DMS 273 (cell line): Measurements from ENCODE around the gene HINT3.
A peak's percentile ranks its signal among the peaks of the same experiment; 100 is the strongest.
"Not testable (repeated sequence)": the region's sequence is repeated elsewhere in the genome, so short reads cannot be mapped to it uniquely, and the experiment has no call there.

Source experiments
- DNase-seq: peaks from one replicate; lab custom pipeline; 2025; ENCODE audit not compliant: unreplicated experiment; lab: John Stamatoyannopoulos, UW

HINT3 gene

DNA sequence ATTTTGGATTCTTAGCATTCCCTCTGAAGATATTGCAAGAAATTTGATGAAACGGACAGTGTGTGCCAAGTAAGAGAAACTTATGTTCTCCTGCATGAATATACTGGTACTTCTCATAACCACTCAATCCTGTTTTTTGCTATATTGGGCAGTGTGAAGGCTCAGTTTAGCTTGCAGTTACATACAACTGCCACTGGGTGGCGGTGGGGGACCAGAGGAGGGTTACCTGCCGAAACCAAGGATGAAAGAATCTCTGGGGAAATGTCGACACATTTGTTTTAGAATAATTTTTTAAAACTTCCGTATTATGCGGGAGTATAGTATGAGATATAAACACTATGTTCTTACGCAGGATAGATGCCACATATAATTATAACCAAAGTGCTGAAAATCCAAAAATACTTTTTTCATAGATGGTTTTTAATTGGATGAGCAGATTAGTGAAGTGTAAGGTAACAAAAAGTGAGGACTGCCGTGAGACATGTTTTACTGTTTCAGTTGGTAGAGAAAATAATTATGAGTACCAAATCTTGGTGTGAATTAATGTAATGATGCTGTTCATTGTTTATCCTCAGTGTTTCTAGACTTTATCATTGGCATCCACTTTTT lies 39.5 kb downstream of the HINT3 start:
- peak; percentile 88 for DNase-seq

DNA sequence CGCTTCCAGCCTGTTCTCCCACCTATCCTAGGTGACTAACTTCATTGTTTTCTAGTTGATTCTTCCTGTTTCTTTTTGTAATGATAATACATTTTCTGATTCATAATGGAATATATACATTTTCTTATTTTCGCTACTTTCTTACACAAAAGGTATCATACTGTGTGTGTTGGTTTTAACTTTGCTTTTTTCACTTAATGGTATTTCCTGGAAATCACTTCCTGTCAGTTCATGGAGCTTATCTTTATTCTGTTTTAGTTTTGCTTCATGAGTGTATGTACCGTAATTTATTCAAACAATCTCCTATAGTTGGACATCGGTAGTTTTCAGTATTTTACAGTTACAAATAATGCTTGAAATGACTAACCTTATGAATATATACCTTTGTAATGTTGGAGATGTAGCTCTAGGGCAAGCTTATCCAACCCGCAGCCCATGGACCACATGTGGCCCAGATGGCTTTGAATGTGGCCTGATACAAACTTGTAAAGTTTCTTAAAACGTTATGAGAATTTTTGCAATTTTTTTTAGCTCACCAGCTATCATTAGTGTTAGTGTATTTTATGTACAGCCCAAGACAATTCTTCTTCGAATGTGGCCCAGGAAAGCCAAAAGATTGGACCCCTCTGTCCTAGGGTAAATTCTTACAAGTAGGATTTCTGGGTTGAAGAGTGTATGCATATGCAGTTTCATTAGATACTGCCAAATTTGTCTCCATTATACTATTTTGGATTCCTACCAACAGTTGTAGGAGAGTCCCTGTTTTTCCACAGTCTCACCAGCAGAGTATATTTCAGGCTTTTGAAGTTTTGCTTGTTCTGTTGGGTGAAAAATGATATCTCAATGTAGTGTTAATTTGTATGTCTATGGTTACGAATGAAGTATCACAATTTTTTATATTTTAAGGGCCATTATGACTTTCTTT lies 46.4 kb downstream of the HINT3 start:
- DNase-seq = no peak

DNA sequence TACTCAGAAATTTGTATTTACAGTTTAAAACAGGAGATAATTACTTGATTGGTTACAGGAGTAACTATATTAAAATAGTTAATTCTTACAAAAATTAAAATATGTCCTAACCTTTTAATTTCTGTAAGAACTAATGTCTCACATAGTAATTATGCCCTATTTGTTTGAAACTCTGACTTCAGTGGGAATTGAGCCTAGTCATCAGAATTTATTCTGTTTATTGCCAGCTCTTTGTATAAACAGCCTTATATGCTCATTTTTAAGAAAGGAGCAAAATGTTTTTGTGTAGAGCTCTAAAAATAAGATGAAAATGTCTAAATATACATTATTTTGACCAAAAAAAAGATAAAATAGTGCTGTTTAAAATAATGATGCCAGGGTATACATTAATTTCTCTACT lies 51.2 kb downstream of the HINT3 start:
- DNase-seq = no peak

DNA sequence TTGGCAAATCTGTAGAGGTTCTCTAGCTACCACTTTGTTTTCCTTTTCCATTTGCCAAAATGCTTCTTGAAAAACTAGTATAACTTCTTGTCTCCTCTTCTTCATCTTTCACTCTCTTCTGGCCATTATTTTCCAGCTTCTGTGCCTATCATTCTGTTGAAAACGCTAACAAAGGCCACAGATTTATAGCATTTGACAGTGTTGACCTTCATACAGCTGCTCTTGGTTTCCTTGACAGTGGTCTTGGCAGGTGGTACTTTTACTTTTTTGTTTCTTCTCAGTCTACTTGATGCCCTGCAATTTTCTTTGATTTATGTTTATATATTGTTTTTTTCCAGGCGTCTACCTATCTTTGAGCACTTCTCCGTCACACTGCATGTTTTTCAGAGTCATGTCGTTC lies 53.5 kb downstream of the HINT3 start:
- no peak for DNase-seq

DNA sequence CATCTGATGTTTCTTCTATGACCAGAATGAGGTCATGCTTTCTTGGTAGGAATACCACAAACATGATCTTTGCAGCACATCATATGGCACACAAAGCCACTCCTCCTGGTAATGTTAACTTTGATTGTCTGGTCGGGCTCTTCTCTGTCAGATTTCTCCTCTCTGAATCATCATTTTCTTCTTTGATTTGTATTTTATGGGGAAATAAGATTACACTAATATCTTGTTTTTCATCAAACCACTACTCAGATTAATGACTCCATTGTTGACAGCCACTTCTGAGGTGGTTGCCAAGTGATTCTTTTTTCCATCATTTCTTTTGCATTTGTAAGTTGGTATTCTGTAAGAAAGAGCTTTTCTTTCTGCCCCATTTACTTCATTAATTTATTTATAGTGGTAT lies 59.3 kb downstream of the HINT3 start:
- no peak for DNase-seq

DNA sequence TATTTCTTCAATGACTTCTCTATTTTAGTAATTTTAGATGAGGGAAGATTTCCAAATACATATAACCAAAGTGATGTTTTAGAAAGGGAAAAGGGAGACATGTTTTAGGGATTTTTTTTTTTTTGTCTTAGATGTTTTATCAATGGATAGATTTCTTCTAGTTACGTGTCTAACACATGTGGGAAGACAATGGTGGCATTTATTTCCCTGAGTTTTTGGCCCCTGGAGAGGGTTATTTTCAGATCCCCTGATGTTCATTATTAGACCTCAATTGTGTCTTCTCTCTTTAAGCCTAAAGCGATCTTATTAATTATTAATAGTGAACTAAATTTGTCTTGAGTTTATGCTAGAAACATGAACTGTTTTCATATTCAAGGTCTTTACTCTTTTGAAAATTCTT lies 60.0 kb downstream of the HINT3 start:
- DNase-seq = no peak

DNA sequence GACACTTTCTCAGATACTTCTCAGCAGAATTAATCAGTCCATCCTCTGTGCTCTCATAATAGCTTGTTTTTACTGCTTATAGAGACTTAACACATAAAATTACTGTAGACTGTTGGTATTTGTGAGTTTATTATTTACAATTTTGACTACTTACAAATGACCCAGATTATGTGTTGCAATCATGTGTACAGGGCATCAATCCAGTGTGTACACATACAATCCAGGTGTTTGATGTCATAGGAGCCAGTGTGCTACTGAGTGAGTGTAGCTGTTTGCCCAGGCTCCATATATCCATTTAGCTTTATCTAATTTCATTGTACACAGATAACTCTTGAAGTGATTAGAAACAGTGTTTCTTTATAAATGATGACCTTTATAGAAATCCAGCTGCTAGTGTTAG lies 61.1 kb downstream of the HINT3 start:
- DNase-seq = no peak

DNA sequence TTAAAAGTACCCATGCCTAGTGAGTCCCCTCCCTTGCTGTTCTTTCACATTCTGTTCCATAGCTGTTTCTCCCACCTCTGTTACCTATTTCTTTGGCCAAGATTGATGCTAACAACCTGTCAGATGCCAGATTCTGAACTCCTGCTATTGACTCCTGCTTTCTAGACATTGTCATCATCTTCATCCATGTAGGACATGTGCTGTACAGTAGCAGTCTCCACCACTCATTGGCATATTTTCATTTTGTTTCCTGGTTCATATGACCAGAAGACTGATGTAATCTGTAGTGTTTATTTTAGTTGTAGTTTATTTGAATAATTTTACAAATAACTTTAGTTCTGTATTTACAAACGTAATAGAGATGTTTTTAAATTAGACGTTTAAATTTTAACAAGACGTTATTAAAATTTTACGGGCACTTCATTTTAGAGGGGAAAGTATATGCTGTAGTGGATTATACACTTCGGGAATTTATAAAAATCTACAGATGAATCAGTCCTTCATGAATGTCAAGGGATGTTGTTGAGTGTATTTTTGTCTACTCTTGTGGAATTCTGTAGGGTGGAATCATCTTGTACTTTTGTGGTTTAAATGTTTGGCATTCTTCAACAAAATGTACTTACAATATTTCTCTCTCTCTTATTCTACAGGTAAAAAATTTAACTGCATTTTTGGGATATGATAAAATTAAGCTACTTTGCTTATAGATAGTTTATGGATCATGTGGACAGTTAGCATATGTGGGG lies 63.9 kb downstream of the HINT3 start:
- DNase-seq = no peak

DNA sequence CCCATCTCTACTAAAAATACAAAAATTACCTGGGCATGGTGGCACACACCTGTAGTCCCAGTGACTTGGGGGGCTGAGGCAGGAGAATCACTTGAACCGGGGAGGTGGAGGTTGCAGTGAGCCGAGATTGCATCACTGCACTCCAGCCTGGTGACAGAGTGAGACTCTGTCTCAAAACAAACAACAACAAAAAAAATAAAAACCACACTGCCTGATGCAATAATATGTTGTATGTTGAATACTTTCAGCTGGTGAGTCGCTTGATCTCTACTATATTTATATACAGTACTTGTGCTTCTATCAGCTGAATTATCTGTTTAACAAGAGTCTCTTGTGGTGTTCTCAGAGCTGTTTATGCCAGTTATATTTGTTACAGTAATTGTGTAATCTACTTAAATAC lies 66.9 kb downstream of the HINT3 start:
- DNase-seq = not testable (repeated sequence)

DNA sequence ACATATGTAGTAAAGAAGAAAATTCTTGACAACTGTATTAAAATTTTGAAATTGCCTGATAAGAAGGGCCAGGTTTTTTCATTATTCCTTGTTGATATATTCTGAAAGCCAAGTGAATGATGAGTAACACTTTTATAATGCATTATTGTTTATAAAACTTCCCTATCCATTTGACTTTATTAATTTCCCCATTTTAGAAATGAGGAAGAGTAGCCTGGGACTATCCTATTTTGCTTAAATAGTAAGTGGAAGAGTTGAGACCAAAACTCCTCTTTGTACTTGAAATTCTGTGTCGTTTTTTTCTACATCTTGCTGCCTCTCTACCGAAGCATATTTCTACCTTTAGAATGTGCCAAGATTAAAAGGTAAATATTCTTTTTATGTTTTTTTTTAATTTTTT lies 69.4 kb downstream of the HINT3 start:
- no peak for DNase-seq

DNA sequence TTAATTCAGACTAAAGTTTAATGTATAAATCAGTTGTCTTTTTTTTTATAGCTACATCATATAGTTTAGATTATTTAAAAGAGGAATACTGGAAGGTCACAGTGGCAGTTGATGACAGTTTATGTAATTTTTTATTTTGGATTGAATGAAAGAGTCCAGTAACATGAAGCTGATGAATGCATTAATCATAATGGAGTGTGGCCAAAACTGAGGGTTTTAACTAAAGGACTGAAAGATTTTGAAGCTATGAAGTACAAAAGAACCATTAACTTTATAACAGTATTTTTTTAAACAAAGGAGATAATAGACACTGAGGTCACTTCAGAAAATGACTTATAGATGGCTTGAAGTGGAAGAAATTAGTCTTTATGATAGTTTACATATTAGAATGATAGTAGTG lies 71.0 kb downstream of the HINT3 start:
- DNase-seq = no peak
